HepG2 (cell line): ENCODE results near the gene XPO5. TPM values are rescaled to one million over a fixed set of nuclear protein-coding genes. Genes with fewer than 3 reads are reported as not detected.

Source experiments
- AHR ChIP-seq: IDR thresholded peaks from 2 replicates; pipeline ENCODE4 v1.6.1; 2018; ENCODE audit warnings: missing genetic modification reagents, missing compliant biosample characterization
- DZIP1 ChIP-seq: sonication (generic); formaldehyde crosslinking; IDR thresholded peaks from 2 replicates; pipeline ENCODE4 v1.5.0; 2020; ENCODE audit warnings: mild to moderate bottlenecking, missing genetic modification reagents
- ELK4 ChIP-seq: sonication (generic); formaldehyde crosslinking; IDR thresholded peaks from 2 replicates; pipeline ENCODE4 v1.9.0; 2021; ENCODE audit warnings: missing genetic modification reagents, borderline replicate concordance
- FLYWCH1 ChIP-seq: sonication (generic); formaldehyde crosslinking; IDR thresholded peaks from 2 replicates; pipeline ENCODE4 v1.8.1; 2023; ENCODE audit warnings: mild to moderate bottlenecking, missing genetic modification reagents
- HIC2 ChIP-seq: sonication (generic); formaldehyde crosslinking; IDR thresholded peaks from 2 replicates; pipeline ENCODE4 v1.9.0; 2022; ENCODE audit warnings: low read depth, missing genetic modification reagents
- HNRNPK ChIP-seq: fragments of 200-400 bp; formaldehyde crosslinking; IDR thresholded peaks from 2 replicates; pipeline ENCODE4 v1.6.1; 2018; ENCODE audit warnings: low read length, low read depth, moderate library complexity, mild to moderate bottlenecking; ENCODE audit not compliant: poor library complexity, severe bottlenecking
- IRX3 ChIP-seq: sonication (generic); formaldehyde crosslinking; IDR thresholded peaks from 2 replicates; pipeline ENCODE4 v1.8.1; 2023; ENCODE audit warnings: mild to moderate bottlenecking, low read depth, missing genetic modification reagents, borderline replicate concordance
- NFE2L2 ChIP-seq: fragments of 150-350 bp; IDR thresholded peaks from 2 replicates; pipeline ENCODE4 v1.6.1; 2014; ENCODE audit warnings: low read length
- POLR2AphosphoS5 ChIP-seq: IDR thresholded peaks from 2 replicates; pipeline ENCODE4 v1.6.1; 2012; ENCODE audit warnings: low read depth, low read length
- RFXAP ChIP-seq: sonication (generic); formaldehyde crosslinking; IDR thresholded peaks from 2 replicates; pipeline ENCODE4 v1.4.0; 2020; ENCODE audit warnings: missing genetic modification reagents, borderline replicate concordance
- SMARCC2 ChIP-seq: fragments of 450-650 bp; IDR thresholded peaks from 2 replicates; pipeline ENCODE4 v1.6.1; 2017; ENCODE audit warnings: antibody characterized with exemption, mild to moderate bottlenecking
- SRSF1 ChIP-seq: fragments of 200-400 bp; formaldehyde crosslinking; optimal IDR thresholded peaks from 2 replicates; pipeline ENCODE3; 2017; ENCODE audit warnings: mild to moderate bottlenecking, low read depth, low read length, moderate library complexity
- THYN1 ChIP-seq: sonication (generic); formaldehyde crosslinking; IDR thresholded peaks from 2 replicates; pipeline ENCODE4 v1.8.1; 2023; ENCODE audit warnings: low read depth, mild to moderate bottlenecking, moderate library complexity, missing genetic modification reagents, borderline replicate concordance
- ZFP90 ChIP-seq: sonication (generic); formaldehyde crosslinking; IDR thresholded peaks from 2 replicates; pipeline ENCODE4 v1.8.0; 2022; ENCODE audit warnings: missing genetic modification reagents, mild to moderate bottlenecking, inconsistent platforms, borderline replicate concordance
- ZHX1 ChIP-seq: sonication (generic); formaldehyde crosslinking; IDR thresholded peaks from 2 replicates; pipeline ENCODE4 v1.8.1; 2022; ENCODE audit warnings: low read depth, mild to moderate bottlenecking, missing genetic modification reagents
- ZKSCAN5 ChIP-seq: sonication (generic); formaldehyde crosslinking; IDR thresholded peaks from 2 replicates; pipeline ENCODE4 v1.5.1; 2020; ENCODE audit warnings: mild to moderate bottlenecking, missing genetic modification reagents
- ZNF737 ChIP-seq: sonication (generic); formaldehyde crosslinking; IDR thresholded peaks from 2 replicates; pipeline ENCODE4 v1.5.0; 2020; ENCODE audit warnings: missing genetic modification reagents, mild to moderate bottlenecking, borderline replicate concordance
- ZNF740 ChIP-seq: sonication (generic); formaldehyde crosslinking; IDR thresholded peaks from 2 replicates; pipeline ENCODE4 v1.4.0; 2020; ENCODE audit warnings: missing genetic modification reagents
- ZNF776 ChIP-seq: sonication (generic); formaldehyde crosslinking; IDR thresholded peaks from 2 replicates; pipeline ENCODE4 v1.4.0; 2020; ENCODE audit warnings: mild to moderate bottlenecking, missing genetic modification reagents
- ZSCAN31 ChIP-seq: sonication (generic); formaldehyde crosslinking; IDR thresholded peaks from 2 replicates; pipeline ENCODE4 v1.5.0; 2020; ENCODE audit warnings: low read depth, mild to moderate bottlenecking, missing genetic modification reagents
- polyA plus RNA-seq, 8 experiments: library from polyadenylated mRNA; depleted of rRNA in 3 of 8; stranded (reverse) in 7 of 8; unstranded in 1 of 8; fragments of >200 nt; fragmentation: Illumina TruSeq in 4 of 8; extraction: Trizol in 4 of 8; gene quantifications; 2 replicates each; pipeline versions ENCODE4 v1.2.1 to v1.2.3, GENCODE V29; 2011 to 2016; ENCODE audit warnings: low read depth in 4 of 8, missing spikeins in 1 of 8, mixed read lengths in 1 of 8; ENCODE audit not compliant: insufficient read depth in 1 of 8
- total RNA-seq, 5 experiments: library from RNA; depleted of rRNA; stranded (reverse); fragments of >200 nt; fragmentation: Illumina TruSeq; extraction: Trizol; gene quantifications; 2 replicates each; pipeline ENCODE4 v1.2.3, GENCODE V29; 2016; ENCODE audit warnings: low read depth in 1 of 5

The XPO5 gene
- total and polyA plus RNA-seq, 2 of the 13 experiments (the other 11 are each of a cell fraction or from before 2014, with no cell fraction given), result 52.2 to 68.0 TPM

- TF ChIP-seq ELK4 (CRISPR knock-in tag) (no peak), NFE2L2 (no peak), FLYWCH1 (CRISPR knock-in tag) (no peak), SRSF1 (peak; percentile 45), RFXAP (CRISPR knock-in tag) (no peak), DZIP1 (peak; percentile 69; the same call in 1 of the 2 replicates), ZKSCAN5 (CRISPR knock-in tag) (no peak), ZHX1 (no peak), ZNF737 (no peak), ZNF776 (no peak), POLR2AphosphoS5 (no peak), THYN1 (CRISPR knock-in tag) (no peak), AHR (CRISPR knock-in tag) (no peak), ZNF740 (CRISPR knock-in tag) (0 out of 2 replicates have a peak, but pooled peaks have one; percentile 35), IRX3 (CRISPR knock-in tag) (no peak), HNRNPK (no peak), SMARCC2 (no peak), ZSCAN31 (CRISPR knock-in tag) (peak; percentile 75; the same call in 1 of the 2 replicates), ZFP90 (0 out of 2 replicates have a peak, but pooled peaks have one; percentile 19), HIC2 (CRISPR knock-in tag) (no peak)
Measured at GRCh38 chr6:43496370-43497128, 79.3 kb downstream of the XPO5 start (continued).
